H1 (cell line): Measurements from ENCODE around the gene SLC24A3. TPM values are rescaled to one million over a fixed set of nuclear protein-coding genes. Genes with fewer than 3 reads are reported as not detected.

Source experiments
- CTCF ChIA-PET: fragments of 300-600 bp; sonication (Branson Sonifier 250); formaldehyde crosslinking; loops from one replicate; lab custom pipeline; 2021; ENCODE audit not compliant: partially characterized antibody; lab: Charles Lee
- POLR2A ChIA-PET: fragments of 300-600 bp; sonication (Branson Sonifier 250); formaldehyde crosslinking; loops from one replicate; lab custom pipeline; 2021; ENCODE audit warnings: inconsistent platforms; ENCODE audit not compliant: partially characterized antibody; lab: Charles Lee
- DNase-seq, 2 experiments: peaks; one replicate each; pipeline versions ENCODE4 v3.0.0 to v3.0.0-alpha.2; 2010 to 2022; ENCODE audit warnings: low spot score in 2 of 2, low read depth in 1 of 2, mixed read lengths in 1 of 2
- FAIRE-seq: peaks from 2 replicates; lab custom pipeline; 2011; peaks lifted over from hg19 to GRCh38; lab: Jason Lieb, UNC
- H2AFZ ChIP-seq: 2 replicates; pipeline ENCODE4 v1.8.1; 2012; ENCODE audit warnings: low read length, inconsistent platforms
- H2AK5ac ChIP-seq: 2 replicates; pipeline ENCODE4 v1.6.1; 2013; ENCODE audit warnings: low read depth, low read length
- H2BK120ac ChIP-seq: replicated peaks from 2 replicates; pipeline ENCODE3; 2013; ENCODE audit warnings: low read depth, low read length, inconsistent platforms
- H2BK12ac ChIP-seq: 2 replicates; pipeline ENCODE4 v1.6.1; 2013; ENCODE audit warnings: low read depth, low read length
- H2BK15ac ChIP-seq: 2 replicates; pipeline ENCODE4 v1.6.1; 2013; ENCODE audit warnings: low read length
- H2BK20ac ChIP-seq: 2 replicates; pipeline ENCODE4 v1.6.1; 2013; ENCODE audit warnings: low read length
- H2BK5ac ChIP-seq: 2 replicates; pipeline ENCODE4 v1.6.1; 2013; ENCODE audit warnings: low read depth, low read length
- H3K14ac ChIP-seq: 2 replicates; pipeline ENCODE4 v1.6.1; 2013; ENCODE audit warnings: inconsistent platforms; ENCODE audit not compliant: insufficient read length
- H3K18ac ChIP-seq: 2 replicates; pipeline ENCODE4 v1.6.1; 2013; ENCODE audit warnings: low read length; ENCODE audit errors: extremely low read depth
- H3K23ac ChIP-seq: 2 replicates; pipeline ENCODE4 v1.6.1; 2013; ENCODE audit warnings: inconsistent platforms; ENCODE audit not compliant: insufficient read length
- H3K23me2 ChIP-seq: 2 replicates; pipeline ENCODE4 v1.6.1; 2013; ENCODE audit warnings: low read depth, low read length
- H3K27ac ChIP-seq: 2 replicates; pipeline ENCODE4 v1.6.1; 2011; ENCODE audit warnings: low read depth, low read length, inconsistent platforms
- H3K27me3 ChIP-seq, 4 experiments: replicated peaks in 1 of 4; 1 replicate in 1 of 4; 2 replicates in 3 of 4; pipeline versions ENCODE4 v1.6.1 to v1.8.1; 2011 to 2013; ENCODE audit warnings: low read length in 3 of 4, mild to moderate bottlenecking in 3 of 4, inconsistent platforms in 2 of 4, mixed read lengths in 2 of 4, moderate library complexity in 1 of 4; ENCODE audit not compliant: control insufficient read depth in 3 of 4, insufficient read depth in 3 of 4; ENCODE audit errors: extremely low read depth in 1 of 4
- H3K36me3 ChIP-seq, 4 experiments: 2 replicates each; pipeline versions ENCODE4 v1.6.1 to v1.8.1; 2011 to 2013; ENCODE audit warnings: mild to moderate bottlenecking in 4 of 4, low read length in 3 of 4, moderate library complexity in 2 of 4, control low read depth in 1 of 4, inconsistent platforms in 1 of 4; ENCODE audit not compliant: insufficient read depth in 4 of 4, control insufficient read depth in 2 of 4
- H3K4ac ChIP-seq: replicated peaks from 2 replicates; pipeline ENCODE3; 2013; ENCODE audit warnings: low read length, low read depth, mixed read lengths, inconsistent platforms; ENCODE audit not compliant: insufficient read length
- H3K4me1 ChIP-seq, 4 experiments: replicated peaks in 1 of 4; 1 replicate in 1 of 4; 2 replicates in 3 of 4; pipeline versions ENCODE4 v1.6.1 to v1.8.1; 2011 to 2013; ENCODE audit warnings: low read length in 3 of 4, inconsistent platforms in 2 of 4, mixed read lengths in 1 of 4; ENCODE audit not compliant: insufficient read depth in 4 of 4, control insufficient read depth in 3 of 4
- H3K4me2 ChIP-seq, 2 experiments: 2 replicates each; pipeline versions ENCODE4 v1.6.1 to v1.8.1; 2011 to 2013; ENCODE audit warnings: low read depth in 2 of 2, low read length in 2 of 2, control low read depth in 1 of 2, inconsistent platforms in 1 of 2, mild to moderate bottlenecking in 1 of 2; ENCODE audit not compliant: insufficient read depth in 1 of 2
- H3K4me3 ChIP-seq, 4 experiments: fragments of 200-600, 300-600 bp in 1 of 4; sonication (generic), shearing (Covaris generic), sonication (Bioruptor Twin) in 1 of 4; 2 replicates each; pipeline versions ENCODE4 v1.5.1 to v1.8.1; 2011 to 2016; ENCODE audit warnings: low read length in 4 of 4, low read depth in 3 of 4, control low read depth in 2 of 4, inconsistent platforms in 2 of 4, mild to moderate bottlenecking in 2 of 4, mixed read lengths in 1 of 4, moderate library complexity in 1 of 4; ENCODE audit not compliant: insufficient read depth in 2 of 4; ENCODE audit errors: extremely low read depth in 1 of 4
- H3K56ac ChIP-seq: replicated peaks from 2 replicates; pipeline ENCODE3; 2013; ENCODE audit warnings: low read depth, mild to moderate bottlenecking, mixed read lengths, low read length, inconsistent platforms; ENCODE audit not compliant: insufficient read length
- H3K79me1 ChIP-seq: 2 replicates; pipeline ENCODE4 v1.6.1; 2013; ENCODE audit warnings: low read depth, low read length, control low read depth
- H3K79me2 ChIP-seq, 2 experiments: 2 replicates each; pipeline versions ENCODE4 v1.6.1 to v1.8.1; 2012 to 2013; ENCODE audit warnings: low read length in 2 of 2, mild to moderate bottlenecking in 2 of 2, inconsistent platforms in 1 of 2; ENCODE audit not compliant: insufficient read depth in 2 of 2, control insufficient read depth in 1 of 2
- H3K9ac ChIP-seq, 4 experiments: replicated peaks in 1 of 4; 1 replicate in 1 of 4; 2 replicates in 3 of 4; pipeline versions ENCODE4 v1.6.1 to v1.8.1; 2011 to 2013; ENCODE audit warnings: low read depth in 3 of 4, low read length in 3 of 4, control low read depth in 2 of 4, mild to moderate bottlenecking in 2 of 4, moderate library complexity in 2 of 4, inconsistent platforms in 1 of 4; ENCODE audit errors: extremely low read depth in 1 of 4
- H3K9me3 ChIP-seq, 2 experiments: 2 replicates each; pipeline versions ENCODE4 v1.6.1 to v1.8.1; 2012 to 2013; ENCODE audit warnings: mild to moderate bottlenecking in 2 of 2, moderate library complexity in 2 of 2, control low read depth in 1 of 2, inconsistent platforms in 1 of 2, low read depth in 1 of 2, low read length in 1 of 2, mixed read lengths in 1 of 2; ENCODE audit not compliant: insufficient read depth in 2 of 2
- H4K20me1 ChIP-seq, 2 experiments: replicated peaks in 1 of 2; 2 replicates each; pipeline versions ENCODE3 to v1.8.1; 2011 to 2013; ENCODE audit warnings: inconsistent platforms in 2 of 2, low read length in 2 of 2, mild to moderate bottlenecking in 1 of 2; ENCODE audit not compliant: insufficient read depth in 2 of 2, control insufficient read depth in 1 of 2
- H4K5ac ChIP-seq: 2 replicates; pipeline ENCODE4 v1.6.1; 2013; ENCODE audit warnings: low read length, low read depth, mixed read lengths, inconsistent platforms; ENCODE audit not compliant: insufficient read length
- H4K8ac ChIP-seq: 2 replicates; pipeline ENCODE4 v1.8.0; 2013; ENCODE audit warnings: mild to moderate bottlenecking, moderate library complexity, low read length, inconsistent platforms; ENCODE audit not compliant: insufficient read depth; ENCODE audit errors: extremely low read depth
- H4K91ac ChIP-seq: replicated peaks from 2 replicates; pipeline ENCODE3; 2013; ENCODE audit warnings: low read length, mixed read lengths, inconsistent platforms; ENCODE audit not compliant: insufficient read length
- BCL11A ChIP-seq, 2 experiments: IDR thresholded peaks; one replicate each; pipeline ENCODE4 v1.6.1; 2011; ENCODE audit warnings: low read depth in 2 of 2, low read length in 2 of 2, mild to moderate bottlenecking in 2 of 2
- CBX5 ChIP-seq: fragments of 300-800, 300-1000 bp; sonication (generic); IDR thresholded peaks from 2 replicates; pipeline ENCODE4 v1.7.1; 2016; ENCODE audit warnings: antibody characterized with exemption, low read length, low read depth
- KDM1A ChIP-seq: fragments of 200-600, 300-600 bp; sonication (generic); IDR thresholded peaks from 2 replicates; pipeline ENCODE4 v1.7.1; 2016; ENCODE audit warnings: mild to moderate bottlenecking, low read length, borderline replicate concordance
- MAX ChIP-seq: IDR thresholded peaks from 2 replicates; pipeline ENCODE4 v1.6.1; 2012; ENCODE audit warnings: inconsistent platforms
- SRF ChIP-seq: IDR thresholded peaks from 2 replicates; pipeline ENCODE4 v1.6.1; 2011; ENCODE audit warnings: mild to moderate bottlenecking, low read depth, low read length, moderate library complexity
- WGBS, 2 experiments: shearing (Covaris generic) in 1 of 2; methylation state at CpG; one replicate each; pipeline versions ENCODE4 v1.1.6 to v1.1.7; 2013 to 2015; ENCODE audit warnings: low lambda C conversion rate in 2 of 2, mixed read lengths in 2 of 2, inconsistent platforms in 1 of 2, low coverage in 1 of 2, missing lambda C conversion rate in 1 of 2; ENCODE audit not compliant: insufficient replicate concordance in 2 of 2, insufficient coverage in 1 of 2, insufficient read length in 1 of 2; ENCODE audit errors: extremely low coverage in 1 of 2, missing lambda C conversion rate in 1 of 2; 5-methylcytosine and 5-hydroxymethylcytosine counted together
- polyA plus RNA-seq, 7 experiments: library from polyadenylated mRNA; depleted of rRNA in 3 of 7; stranded (reverse) in 5 of 7; unstranded in 2 of 7; fragments of >200 nt in 5 of 7; fragments of 200-250 nt in 2 of 7; gene quantifications; 1 replicate in 5 of 7; 2 replicates in 1 of 7; 4 replicates in 1 of 7; pipeline versions ENCODE4 v1.2.1 to v1.2.3, GENCODE V29; 2011 to 2013; ENCODE audit warnings: missing spikeins in 2 of 7, mixed read lengths in 2 of 7
- total RNA-seq: library from RNA; stranded (reverse); fragmentation: NEBNext Ultra II Directional; extraction: Animal tissue kit (Norgen Biotek cat#: 25700); gene quantifications from 2 replicates; pipeline ENCODE4 v1.2.1, GENCODE V29; 2021

SLC24A3 gene
- total and polyA plus RNA-seq, 2 of the 8 experiments (the other 6 are each of a cell fraction or from before 2014, with no cell fraction given) = 4.5 to 6.3 TPM

GRCh38 chr20:19322061-19322985 is 109.9 kb downstream of the SLC24A3 start:
- H3K79me2 ChIP-seq = no peaks in the 10 kb centered on the region
- no peaks in the 10 kb centered on the region for H3K9me3 ChIP-seq
- H2BK120ac ChIP-seq = no peak overlapping the region
- H4K8ac ChIP-seq = no peak overlapping the region
- no peak overlapping the region for H3K4ac ChIP-seq
- H3K36me3 ChIP-seq = no peaks in the 10 kb centered on the region; a peak in 1 of 8 replicates
- DNase-seq (no peak), FAIRE-seq (no peak)
- no peak overlapping the region for H2AK5ac ChIP-seq
- WGBS, 2 experiments = 92 to 100% methylated on average over 1 to 11 of the region's 12 CpGs
- no peak overlapping the region for H3K4me3 ChIP-seq
- no peak overlapping the region for H2BK12ac ChIP-seq
- POLR2A ChIA-PET = no interaction called here
- H3K9ac ChIP-seq = no peak overlapping the region
- no peak overlapping the region for H2BK20ac ChIP-seq
- no peaks in the 10 kb centered on the region for H3K4me1 ChIP-seq
- H3K56ac ChIP-seq = no peak overlapping the region
- no peak overlapping the region for H2AFZ ChIP-seq
- no peak overlapping the region for H2BK5ac ChIP-seq
- no peak overlapping the region for H3K14ac ChIP-seq
- no peak overlapping the region for H2BK15ac ChIP-seq
- TF ChIP-seq KDM1A = no peak
- TF ChIP-seq MAX = no peak
- no peak for TF ChIP-seq CBX5
- TF ChIP-seq BCL11A (IDR thresholded peaks at IDR 0.05; ENCODE audit: low read depth in 2 of 2, low read length in 2 of 2) = no peak
- TF ChIP-seq SRF = no peak
- no peak overlapping the region for H3K27ac ChIP-seq
- H3K27me3 ChIP-seq = no peaks in the 10 kb centered on the region
- CTCF ChIA-PET = interaction anchor here (1.1 to 1.7 kb wide), 2 partner anchors 13 to 28 kb away, joined by 3 read pairs; no protein-coding TSS in a partner anchor
- H3K18ac ChIP-seq = no peak overlapping the region
- H4K91ac ChIP-seq = no peak overlapping the region
- no peak overlapping the region for H3K23ac ChIP-seq
- no peak overlapping the region for H3K4me2 ChIP-seq
- no peaks in the 10 kb centered on the region for H3K23me2 ChIP-seq
- no peaks in the 10 kb centered on the region for H3K79me1 ChIP-seq
- H4K5ac ChIP-seq = no peak overlapping the region
- H4K20me1 ChIP-seq = no peaks in the 10 kb centered on the region
